MCF 10A (cell line): Measurements from ENCODE around the gene IDH2. TPM values are rescaled to one million over a fixed set of nuclear protein-coding genes. Genes with fewer than 3 reads are reported as not detected.

Experiments
- BruUV-seq: library from RNA; stranded (reverse); fragments of 400-500 nt; replicated peaks from 2 replicates; lab custom pipeline; 2021; lab: Mats Ljungman, UMichigan
- CTCF ChIA-PET: fragments of 300-600 bp; sonication (Branson Sonifier 250); formaldehyde crosslinking; extraction: SDS; loops from one replicate; lab custom pipeline; 2021; ENCODE audit warnings: antibody characterized with exemption, inconsistent platforms; lab: Yijun Ruan, JAX
- POLR2A ChIA-PET: fragments of 300-600, 350-650 bp; sonication (Branson Sonifier 250); formaldehyde crosslinking; extraction: SDS; loops from one replicate; lab custom pipeline; 2020; ENCODE audit warnings: antibody characterized with exemption, inconsistent platforms; lab: Yijun Ruan, JAX
- DNase-seq: peaks from one replicate; pipeline ENCODE4 v3.0.0-alpha.2; 2018; ENCODE audit not compliant: unreplicated experiment
- H3K27ac Mint-ChIP-seq: one replicate; pipeline ENCODE4 v1.8.0; 2022; ENCODE audit warnings: mild to moderate bottlenecking, low read depth, mixed read lengths; ENCODE audit not compliant: unreplicated experiment
- H3K27me3 Mint-ChIP-seq: one replicate; pipeline ENCODE4 v1.8.0; 2022; ENCODE audit warnings: mixed read lengths; ENCODE audit not compliant: insufficient read depth, unreplicated experiment
- H3K36me3 Mint-ChIP-seq: one replicate; pipeline ENCODE4 v1.8.0; 2022; ENCODE audit warnings: mild to moderate bottlenecking, moderate library complexity, mixed read lengths; ENCODE audit not compliant: insufficient read depth, unreplicated experiment
- H3K4me1 Mint-ChIP-seq: one replicate; pipeline ENCODE4 v1.8.0; 2022; ENCODE audit warnings: mixed read lengths; ENCODE audit not compliant: insufficient read depth, unreplicated experiment
- H3K4me3 Mint-ChIP-seq: one replicate; pipeline ENCODE4 v1.8.0; 2022; ENCODE audit warnings: mild to moderate bottlenecking, moderate library complexity, mixed read lengths; ENCODE audit not compliant: unreplicated experiment
- H3K9me3 Mint-ChIP-seq: one replicate; pipeline ENCODE4 v1.8.0; 2022; ENCODE audit warnings: mixed read lengths; ENCODE audit not compliant: unreplicated experiment
- CTCF ChIP-seq: fragments of 200-600 bp; IDR thresholded peaks from one replicate; pipeline ENCODE4 v1.8.0; 2022; ENCODE audit warnings: antibody characterized with exemption, mild to moderate bottlenecking; ENCODE audit not compliant: unreplicated experiment
- intact Hi-C: fragments of 100-400 bp; cut with micrococcal nuclease; formaldehyde crosslinking; loops from 2 replicates; pipeline ENCODE4 v1.14.1; 2022
- total RNA-seq: library from RNA; stranded (reverse); gene quantifications from 2 replicates; pipeline ENCODE4 v1.2.3, GENCODE V29; 2022

IDH2 gene
- total RNA-seq, 1 experiment from 2014 or later: 10.2 TPM

- H3K4me3 Mint-ChIP-seq: peak overlapping the region; percentile 28
- H3K4me1 Mint-ChIP-seq: peaks cover 13% of the 10 kb centered on the region
- no peaks in the 10 kb centered on the region for H3K36me3 Mint-ChIP-seq
- H3K27ac Mint-ChIP-seq: no peak overlapping the region
- peak; percentile 41 for DNase-seq
- no peaks in the 10 kb centered on the region for H3K9me3 Mint-ChIP-seq
- no TSS peak for BruUV-seq
- ChIA-PET POLR2A (interaction anchor here (0.6 to 1.4 kb wide), 4 partner anchors 15 to 206 kb away, joined by 3 to 5 read pairs (median 3); partner anchors contain the start of gene AP3S2), CTCF (interaction anchor here (0.6 to 1.9 kb wide), 7 partner anchors 12 to 360 kb away, joined by 3 to 6 read pairs (median 3); partner anchors contain the start of gene ANPEP)
- intact Hi-C loops: no loop called here
- no peak for TF ChIP-seq CTCF
- H3K27me3 Mint-ChIP-seq: no peaks in the 10 kb centered on the region
Measured at GRCh38 chr15:90099868-90100831, 2.1 kb downstream of the IDH2 start.

GRCh38 chr15:90099072-90099867 lies 3.0 kb downstream of the IDH2 start:
- BruUV-seq: no TSS peak
- TF ChIP-seq CTCF: no peak
- DNase-seq: no peak
- H3K36me3 Mint-ChIP-seq: no peaks in the 10 kb centered on the region
- H3K27me3 Mint-ChIP-seq: no peaks in the 10 kb centered on the region
- ChIA-PET CTCF (interaction anchor here (0.6 to 1.9 kb wide), 8 partner anchors 8 to 359 kb away, joined by 3 to 6 read pairs (median 3); partner anchors contain the start of gene ANPEP), POLR2A (interaction anchor here (0.7 to 1.7 kb wide), 4 partner anchors 14 to 206 kb away, joined by 3 to 5 read pairs (median 3); partner anchors contain the start of gene AP3S2)
- H3K27ac Mint-ChIP-seq: peak overlapping the region; percentile 70
- no peaks in the 10 kb centered on the region for H3K9me3 Mint-ChIP-seq
- intact Hi-C loops: no loop called here
- H3K4me3 Mint-ChIP-seq: no peak overlapping the region
- peaks cover 13% of the 10 kb centered on the region for H3K4me1 Mint-ChIP-seq

GRCh38 chr15:90097475-90097874 lies 4.8 kb downstream of the IDH2 start:
- Mint-ChIP-seq H3K27ac (no peak overlapping the region), H3K9me3 (peaks cover 1% of the 10 kb centered on the region), H3K4me3 (no peak overlapping the region), H3K4me1 (peaks cover 13% of the 10 kb centered on the region), H3K36me3 (peaks cover 1% of the 10 kb centered on the region), H3K27me3 (no peaks in the 10 kb centered on the region)
- DNase-seq: no peak
- intact Hi-C loops: no loop called here
- TF ChIP-seq CTCF: no peak
- ChIA-PET CTCF (no interaction called here), POLR2A (interaction anchor here (0.5 kb wide), 1 partner anchor 86 kb away, joined by 3 read pairs; no protein-coding TSS in a partner anchor)
- no TSS peak for BruUV-seq
